DOHH2 (cell line): Measurements from ENCODE around the gene TAMM41.

Experiments
- CTCF ChIP-seq: fragments of 200-600 bp; sonication (generic); IDR thresholded peaks from one replicate; pipeline ENCODE4 v1.5.1; 2014; ENCODE audit warnings: antibody characterized with exemption, mild to moderate bottlenecking, low read depth, low read length; ENCODE audit not compliant: poor library complexity, severe bottlenecking
- EZH2phosphoT487 ChIP-seq: fragments of 200-600 bp; sonication (generic); IDR thresholded peaks from 2 replicates; pipeline ENCODE4 v1.6.1; 2017; ENCODE audit warnings: borderline replicate concordance, mild to moderate bottlenecking, antibody characterized with exemption, low read length, moderate library complexity, mixed read lengths

- TF ChIP-seq CTCF, result peak; percentile 78
- TF ChIP-seq EZH2phosphoT487, result no peak
These were observed 42.5 kb downstream of the TAMM41 start for GRCh38 chr3:11803977-11804892.
